ENCODE data around the gene WFDC5.

- no peak for TF ChIP-seq JUND (IDR thresholded peaks at IDR 0.05; ENCODE audit: borderline replicate concordance, low read depth, low read length)
- TF ChIP-seq JUND (tag; IDR thresholded peaks at IDR 0.05; ENCODE audit: borderline replicate concordance, low read depth, low read length): no peak
- TF ChIP-seq KLF16 (IDR thresholded peaks at IDR 0.05): no peak
- no peak for TF ChIP-seq CTCF (IDR thresholded peaks at IDR 0.05 in 2 of 3, conservative IDR thresholded peaks at IDR 0.05 in 1 of 3; ENCODE audit: insufficient read depth in 2 of 3, low read depth in 1 of 3, low read length in 3 of 3)
- TF ChIP-seq KAT8 (IDR thresholded peaks at IDR 0.05; ENCODE audit: low read depth): no peak
- no peak for TF ChIP-seq FOXA1 (IDR thresholded peaks at IDR 0.05; ENCODE audit: borderline replicate concordance)
- no peak for TF ChIP-seq SRF (CRISPR knock-in tag; IDR thresholded peaks at IDR 0.05)
- no peak for TF ChIP-seq NFIX (CRISPR knock-in tag; IDR thresholded peaks at IDR 0.05; ENCODE audit: low read depth)
- TF ChIP-seq SP1 (CRISPR knock-in tag; IDR thresholded peaks at IDR 0.05): no peak
- no peak for TF ChIP-seq CHD4 (IDR thresholded peaks at IDR 0.05; ENCODE audit: insufficient read depth, insufficient replicate concordance, low read depth, low read length, poor library complexity, severe bottlenecking)
- no peak for TF ChIP-seq ZBTB8A (IDR thresholded peaks at IDR 0.05; ENCODE audit: partially characterized antibody)
- no peak for TF ChIP-seq XRCC5 (IDR thresholded peaks at IDR 0.05; ENCODE audit: low read depth, low read length)
Observed at GRCh38 chr20:45087814-45088213, 27.2 kb downstream of the WFDC5 start.

Data from K562 (cell line).